Thyroid gland (tissue), 4 donors: Measurements from ENCODE around the gene ZKSCAN5. TPM values are rescaled to one million over a fixed set of nuclear protein-coding genes. Genes with fewer than 3 reads are reported as not detected.

Experiments
- DNase-seq, 2 donors: peaks; one replicate each; pipeline ENCODE4 v3.0.0-alpha.2; 2019
- H3K27ac ChIP-seq, 3 donors: fragments of 200-600 bp; sonication (generic); 1 replicate in 2 of 3; 2 replicates in 1 of 3; pipeline ENCODE4 v1.5.1; 2016 to 2019; ENCODE audit warnings: mild to moderate bottlenecking in 1 of 3, moderate library complexity in 1 of 3
- H3K27me3 ChIP-seq: fragments of 200-600 bp; sonication (generic); one replicate; pipeline ENCODE4 v1.5.1; 2019
- H3K36me3 ChIP-seq, 2 donors: fragments of 200-600 bp; sonication (generic); one replicate each; pipeline ENCODE4 v1.5.1; 2016 to 2019
- H3K4me1 ChIP-seq, 2 donors: fragments of 200-600 bp; sonication (generic); one replicate each; pipeline ENCODE4 v1.5.1; 2017 to 2019
- H3K4me3 ChIP-seq, 3 donors: fragments of 200-600 bp; sonication (generic); replicated peaks in 1 of 3; 1 replicate in 2 of 3; 2 replicates in 1 of 3; pipeline ENCODE4 v1.5.1; 2016; ENCODE audit warnings: mild to moderate bottlenecking in 1 of 3
- H3K9me3 ChIP-seq: fragments of 200-600 bp; sonication (generic); one replicate; pipeline ENCODE4 v1.5.1; 2017
- POLR2A ChIP-seq, 2 donors: fragments of 450-650 bp; IDR thresholded peaks; one replicate each; pipeline ENCODE4 v1.6.1; 2017; ENCODE audit warnings: antibody characterized with exemption in 2 of 2, mild to moderate bottlenecking in 2 of 2, moderate library complexity in 1 of 2
- WGBS, 2 donors: methylation state at CpG; one replicate each; pipeline ENCODE4 v1.1.5; 2017; 5-methylcytosine and 5-hydroxymethylcytosine counted together
- intact Hi-C: fragments of 100-400 bp; cut with DNase I; formaldehyde crosslinking; loops from one replicate; pipeline ENCODE4 v1.15.1; 2023
- total RNA-seq, 4 donors: library from RNA; depleted of rRNA; stranded (reverse); fragments of >200 nt; gene quantifications; one replicate each; pipeline ENCODE4 v1.2.3, GENCODE V29; 2016
- TF ChIP-seq, protein P1 (sequence below), 6 experiments: fragments of 200-600 bp in 3 of 6; fragments of 450-650 bp in 3 of 6; sonication (generic) in 3 of 6; IDR thresholded peaks; one replicate each; pipeline ENCODE4 v1.5.1; 2016 to 2019; ENCODE audit warnings: antibody characterized with exemption in 6 of 6, mild to moderate bottlenecking in 2 of 6, inconsistent platforms in 1 of 6, moderate library complexity in 1 of 6

Gene ZKSCAN5
- total RNA-seq, 4 donors from 2014 or later: 8.7 to 14.1 (median 9.7) TPM

- TF ChIP-seq, protein P1, sequence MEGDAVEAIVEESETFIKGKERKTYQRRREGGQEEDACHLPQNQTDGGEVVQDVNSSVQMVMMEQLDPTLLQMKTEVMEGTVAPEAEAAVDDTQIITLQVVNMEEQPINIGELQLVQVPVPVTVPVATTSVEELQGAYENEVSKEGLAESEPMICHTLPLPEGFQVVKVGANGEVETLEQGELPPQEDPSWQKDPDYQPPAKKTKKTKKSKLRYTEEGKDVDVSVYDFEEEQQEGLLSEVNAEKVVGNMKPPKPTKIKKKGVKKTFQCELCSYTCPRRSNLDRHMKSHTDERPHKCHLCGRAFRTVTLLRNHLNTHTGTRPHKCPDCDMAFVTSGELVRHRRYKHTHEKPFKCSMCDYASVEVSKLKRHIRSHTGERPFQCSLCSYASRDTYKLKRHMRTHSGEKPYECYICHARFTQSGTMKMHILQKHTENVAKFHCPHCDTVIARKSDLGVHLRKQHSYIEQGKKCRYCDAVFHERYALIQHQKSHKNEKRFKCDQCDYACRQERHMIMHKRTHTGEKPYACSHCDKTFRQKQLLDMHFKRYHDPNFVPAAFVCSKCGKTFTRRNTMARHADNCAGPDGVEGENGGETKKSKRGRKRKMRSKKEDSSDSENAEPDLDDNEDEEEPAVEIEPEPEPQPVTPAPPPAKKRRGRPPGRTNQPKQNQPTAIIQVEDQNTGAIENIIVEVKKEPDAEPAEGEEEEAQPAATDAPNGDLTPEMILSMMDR (IDR thresholded peaks at IDR 0.05): no peak
- no peak for TF ChIP-seq POLR2A (IDR thresholded peaks at IDR 0.05)
- WGBS, 2 donors: 17 to 19% methylated on average over 15 of the region's 15 CpGs
- Histone ChIP-seq H3K36me3 (peaks cover 6 to 9% of the 10 kb centered on the region in 2 donors), H3K9me3 (no peaks in the 10 kb centered on the region), H3K4me3 (peak overlapping the region; percentile 49 to 98 (median 85)), H3K4me1 (peaks cover 6 to 14% of the 10 kb centered on the region in 2 donors), H3K27ac (peak overlapping the region in 2 of 3 donors; percentile 76 to 84), H3K27me3 (no peaks in the 10 kb centered on the region)
- no peak for DNase-seq
- intact Hi-C loops: loop anchor here (10.0 kb wide), 1 partner anchor 63 kb away; the partner anchor contains the start of gene ZSCAN25
These were observed 46.9 kb downstream of the ZKSCAN5 start for GRCh38 chr7:99551334-99551733.

DNA sequence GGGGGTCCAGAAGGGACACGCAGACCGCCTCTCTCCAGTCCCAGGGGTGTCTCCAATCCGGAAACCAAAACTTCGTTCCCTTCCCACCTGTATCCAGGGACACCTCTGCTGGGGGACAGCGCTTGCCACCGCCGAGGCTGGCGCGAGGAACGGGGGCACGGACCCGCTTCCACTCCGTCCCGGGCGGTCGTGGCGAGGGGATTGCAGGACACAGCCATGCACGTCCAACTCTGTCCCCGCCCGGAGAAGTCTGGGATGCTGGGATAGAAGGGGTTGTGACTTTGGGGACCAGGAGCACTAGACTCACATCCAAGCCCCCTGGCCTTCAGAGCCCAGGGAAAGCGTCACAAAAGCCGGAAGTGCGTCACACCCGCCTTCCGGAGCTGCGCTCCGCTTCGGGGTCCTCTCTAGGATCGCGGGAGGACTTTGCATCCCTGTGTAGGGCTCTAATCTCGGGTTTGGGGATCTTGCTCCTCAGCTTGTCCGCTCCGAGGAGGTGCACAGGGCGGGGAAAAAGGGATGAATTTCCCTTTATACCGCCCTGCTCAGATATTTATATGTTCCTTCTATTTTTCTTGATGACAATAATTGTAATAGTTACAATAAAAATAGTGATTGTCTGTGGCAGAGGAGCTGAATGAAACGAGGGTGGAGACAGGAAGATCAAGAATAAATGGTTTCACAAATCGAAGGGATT, 47.5 kb downstream of the ZKSCAN5 start, which contains the start of gene FAM200A:
Gene FAM200A, minus strand, starts transcription at position 348 of the 697 bp plus-strand sequence. CDS start 3,707 bp downstream, outside the sequence.
- 0% methylated on average over 12 to 30 of the region's 37 CpGs for WGBS, 2 donors
- Histone ChIP-seq H3K4me1 (peaks cover 10 to 18% of the 10 kb centered on the region in 2 donors), H3K4me3 (peak within 1 kb of the TSS; percentile 49 to 98 (median 85)), H3K27ac (peak within 1 kb of the TSS; percentile 46 to 84 (median 76)), H3K27me3 (no peaks in the 10 kb centered on the region), H3K36me3 (peaks cover 6 to 9% of the 10 kb centered on the region in 2 donors), H3K9me3 (no peaks in the 10 kb centered on the region)
- DNase-seq: peak; percentile 85 to 91
- peak in 1 of 2 donors; percentile 72 for TF ChIP-seq POLR2A (IDR thresholded peaks at IDR 0.05)
- TF ChIP-seq, protein P1 (IDR thresholded peaks at IDR 0.05): no peak
- intact Hi-C loops: loop anchor here (10.0 kb wide), 1 partner anchor 63 kb away; the partner anchor contains the start of gene ZSCAN25

DNA sequence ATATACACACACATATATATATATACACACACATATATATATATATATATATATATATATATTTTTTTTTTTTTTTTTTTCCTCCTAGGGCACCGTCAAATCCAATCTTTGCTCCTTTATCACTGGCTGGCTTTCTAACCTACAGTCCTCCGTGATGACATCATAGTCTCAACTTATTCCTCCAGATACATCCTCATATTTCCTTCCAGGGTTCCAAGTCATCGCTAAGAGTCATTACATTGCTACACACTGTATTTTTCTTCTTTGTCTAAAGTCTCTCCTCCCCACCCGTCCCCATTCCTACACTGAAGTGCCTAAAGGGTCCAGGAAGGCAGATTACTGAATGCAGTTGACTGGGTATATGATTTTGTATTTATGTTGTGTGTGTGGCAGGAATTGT, 48.6 kb downstream of the ZKSCAN5 start:
- DNase-seq: no peak
- intact Hi-C loops: loop anchor here (10.0 kb wide), 1 partner anchor 62 kb away; the partner anchor contains the start of gene ZSCAN25
- WGBS, 2 donors: 94 to 95% methylated on average over 4 of the region's 4 CpGs
- Histone ChIP-seq H3K4me1 (peaks cover 19 to 24% of the 10 kb centered on the region in 2 donors), H3K27me3 (no peaks in the 10 kb centered on the region), H3K4me3 (no peak overlapping the region), H3K9me3 (no peaks in the 10 kb centered on the region), H3K27ac (no peak overlapping the region), H3K36me3 (peaks cover 4 to 6% of the 10 kb centered on the region in 2 donors)
- TF ChIP-seq, protein P1 (IDR thresholded peaks at IDR 0.05): no peak
- TF ChIP-seq POLR2A (IDR thresholded peaks at IDR 0.05): no peak

- Histone ChIP-seq H3K36me3 (peaks cover 0 to 6% of the 10 kb centered on the region in 2 donors), H3K9me3 (no peaks in the 10 kb centered on the region), H3K4me1 (peaks cover 19 to 32% of the 10 kb centered on the region in 2 donors), H3K27ac (no peak overlapping the region), H3K27me3 (no peaks in the 10 kb centered on the region), H3K4me3 (no peak overlapping the region)
- intact Hi-C loops: loop anchor here (10.0 kb wide), 1 partner anchor 60 kb away; the partner anchor contains the start of gene ZSCAN25
- TF ChIP-seq POLR2A (IDR thresholded peaks at IDR 0.05): no peak
- TF ChIP-seq, protein P1 (IDR thresholded peaks at IDR 0.05): no peak
- WGBS, 2 donors: 87% methylated on average over 2 of the region's 2 CpGs
- DNase-seq: no peak
These were observed 50.5 kb downstream of the ZKSCAN5 start for GRCh38 chr7:99554939-99555338.

DNA sequence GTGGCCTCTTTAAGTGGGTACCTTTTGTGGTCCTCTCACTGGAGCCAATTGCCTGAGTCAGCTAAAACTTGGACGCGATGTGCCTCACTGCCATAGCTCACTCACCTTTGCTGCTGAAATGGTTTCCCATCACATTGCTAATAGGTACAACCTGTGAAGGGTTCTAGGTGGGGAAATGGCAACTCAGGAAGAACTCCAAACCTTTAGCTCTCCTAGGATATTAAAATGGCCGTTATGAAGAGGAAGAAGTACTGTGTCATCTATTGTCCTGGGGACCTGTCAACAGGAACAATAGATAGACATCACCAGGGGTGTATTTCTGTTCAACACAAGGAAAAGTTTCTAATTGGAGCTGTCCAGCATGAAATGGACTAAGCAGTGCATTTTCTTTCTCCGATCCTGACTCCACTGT, 52.7 kb downstream of the ZKSCAN5 start:
- DNase-seq: peak in 1 of 2 donors; percentile 30
- WGBS, 2 donors: 49 to 69% methylated on average over 4 of the region's 4 CpGs
- Histone ChIP-seq H3K27ac (peak overlapping the region in 1 of 3 donors; percentile 96), H3K36me3 (peaks cover 17 to 18% of the 10 kb centered on the region in 2 donors), H3K9me3 (no peaks in the 10 kb centered on the region), H3K4me3 (peak overlapping the region in 1 of 3 donors; percentile 81), H3K4me1 (peaks cover 14 to 25% of the 10 kb centered on the region in 2 donors), H3K27me3 (no peaks in the 10 kb centered on the region)
- intact Hi-C loops: loop anchor here (10.0 kb wide), 1 partner anchor 58 kb away; the partner anchor contains the start of gene ZSCAN25
- TF ChIP-seq, protein P1 (IDR thresholded peaks at IDR 0.05): no peak
- no peak for TF ChIP-seq POLR2A (IDR thresholded peaks at IDR 0.05)
